IMR-90 (cell line): Measurements from ENCODE around the gene UNC79. TPM values are rescaled to one million over a fixed set of nuclear protein-coding genes. Genes with fewer than 3 reads are reported as not detected.

Experiments used
- ATAC-seq: fragments of 200-7000 bp; cut with Tn5 transposase; 2 replicates; pipeline ENCODE4 v1.9.1; 2020; ENCODE audit warnings: low read depth, mild to moderate bottlenecking, moderate library complexity
- BruUV-seq: library from RNA; stranded (reverse); fragments of 400-500 nt; replicated peaks from 2 replicates; lab custom pipeline; 2021; lab: Mats Ljungman, UMichigan
- CTCF ChIA-PET: fragments of 300-600 bp; formaldehyde crosslinking; extraction: SDS; loops from one replicate; lab custom pipeline; 2021; ENCODE audit warnings: antibody characterized with exemption; lab: Yijun Ruan, JAX
- POLR2A ChIA-PET: fragments of 300-600 bp; sonication (Branson Sonifier 250); formaldehyde crosslinking; loops from one replicate; lab custom pipeline; 2022; ENCODE audit warnings: antibody characterized with exemption; ENCODE audit not compliant: unreplicated experiment; lab: Charles Lee
- DNase-seq: peaks from one replicate; pipeline ENCODE4 v3.0.0; 2013
- H2AFZ ChIP-seq: replicated peaks from 2 replicates; pipeline ENCODE3; 2013; ENCODE audit warnings: low read length, mild to moderate bottlenecking; ENCODE audit not compliant: poor library complexity
- H2AK5ac ChIP-seq: 2 replicates; pipeline ENCODE4 v1.6.1; 2013; ENCODE audit warnings: low read depth, low read length, inconsistent platforms
- H2AK9ac ChIP-seq: replicated peaks from 2 replicates; pipeline ENCODE3; 2013; ENCODE audit warnings: mild to moderate bottlenecking, low read depth, low read length, moderate library complexity; ENCODE audit not compliant: poor library complexity
- H2BK120ac ChIP-seq: 2 replicates; pipeline ENCODE4 v1.6.1; 2013; ENCODE audit warnings: low read depth, low read length, inconsistent platforms
- H2BK15ac ChIP-seq: 3 replicates; pipeline ENCODE4 v1.6.1; 2013; ENCODE audit warnings: low read depth, low read length, inconsistent platforms
- H2BK20ac ChIP-seq: 2 replicates; pipeline ENCODE4 v1.6.1; 2013; ENCODE audit warnings: low read depth, mild to moderate bottlenecking, inconsistent platforms, low read length, moderate library complexity
- H2BK5ac ChIP-seq: 2 replicates; pipeline ENCODE4 v1.6.1; 2013; ENCODE audit warnings: mild to moderate bottlenecking, low read depth, low read length, inconsistent platforms; ENCODE audit not compliant: poor library complexity, severe bottlenecking
- H3K14ac ChIP-seq: replicated peaks from 2 replicates; pipeline ENCODE4 v1.6.1; 2013; ENCODE audit warnings: low read depth, low read length, inconsistent platforms
- H3K18ac ChIP-seq: 2 replicates; pipeline ENCODE4 v1.6.1; 2013; ENCODE audit warnings: low read depth, low read length, control low read depth
- H3K23ac ChIP-seq: 2 replicates; pipeline ENCODE4 v1.6.1; 2013; ENCODE audit warnings: low read depth, low read length, inconsistent platforms
- H3K27ac ChIP-seq: 2 replicates; pipeline ENCODE4 v1.5.1; 2013; ENCODE audit warnings: mild to moderate bottlenecking, control low read depth, low read length; ENCODE audit not compliant: insufficient read depth
- H3K27me3 ChIP-seq: 2 replicates; pipeline ENCODE4 v1.6.1; 2013; ENCODE audit warnings: low read length; ENCODE audit not compliant: control insufficient read depth, insufficient read depth
- H3K36me3 ChIP-seq: 2 replicates; pipeline ENCODE4 v1.6.1; 2013; ENCODE audit warnings: low read length, mixed read lengths; ENCODE audit not compliant: control insufficient read depth, insufficient read depth
- H3K4ac ChIP-seq: 2 replicates; pipeline ENCODE4 v1.6.1; 2013; ENCODE audit warnings: low read depth, low read length, inconsistent platforms
- H3K4me1 ChIP-seq: 2 replicates; pipeline ENCODE4 v1.6.1; 2013; ENCODE audit warnings: low read length, mixed read lengths; ENCODE audit not compliant: control insufficient read depth, insufficient read depth
- H3K4me2 ChIP-seq: 2 replicates; pipeline ENCODE4 v1.6.1; 2013; ENCODE audit warnings: low read depth, mild to moderate bottlenecking, control low read depth, low read length, moderate library complexity
- H3K4me3 ChIP-seq: 2 replicates; pipeline ENCODE4 v1.5.1; 2013; ENCODE audit warnings: low read depth, mild to moderate bottlenecking, control low read depth, low read length, moderate library complexity; ENCODE audit not compliant: insufficient read depth
- H3K56ac ChIP-seq: 2 replicates; pipeline ENCODE4 v1.6.1; 2013; ENCODE audit warnings: low read length, inconsistent platforms; ENCODE audit not compliant: insufficient read depth; ENCODE audit errors: extremely low read depth
- H3K79me1 ChIP-seq, 2 experiments: 2 replicates each; pipeline ENCODE4 v1.6.1; 2013; ENCODE audit warnings: low read length in 2 of 2, inconsistent platforms in 1 of 2, low read depth in 1 of 2
- H3K9ac ChIP-seq: 2 replicates; pipeline ENCODE4 v1.6.1; 2013; ENCODE audit warnings: low read depth, low read length, control low read depth
- H3K9me1 ChIP-seq: 2 replicates; pipeline ENCODE4 v1.6.1; 2013; ENCODE audit warnings: low read length, inconsistent platforms; ENCODE audit not compliant: insufficient read depth
- H3K9me3 ChIP-seq: 2 replicates; pipeline ENCODE4 v1.6.1; 2013; ENCODE audit warnings: low read length; ENCODE audit not compliant: control insufficient read depth, insufficient read depth
- H4K20me1 ChIP-seq: 2 replicates; pipeline ENCODE4 v1.6.1; 2013; ENCODE audit warnings: low read length, inconsistent platforms; ENCODE audit not compliant: insufficient read depth
- H4K5ac ChIP-seq: 2 replicates; pipeline ENCODE4 v1.6.1; 2013; ENCODE audit warnings: mild to moderate bottlenecking, low read depth, low read length, control low read depth
- H4K8ac ChIP-seq, 2 experiments: 2 replicates each; pipeline ENCODE4 v1.6.1; 2013; ENCODE audit warnings: low read depth in 2 of 2, low read length in 2 of 2, control low read depth in 1 of 2, inconsistent platforms in 1 of 2
- H4K91ac ChIP-seq: 2 replicates; pipeline ENCODE4 v1.6.1; 2013; ENCODE audit warnings: low read depth, low read length, inconsistent platforms; ENCODE audit not compliant: insufficient read depth
- BHLHE40 ChIP-seq: fragments of 150-350 bp; IDR thresholded peaks from 2 replicates; pipeline ENCODE4 v1.6.1; 2016; ENCODE audit warnings: mild to moderate bottlenecking, low read depth, low read length
- CEBPB ChIP-seq: IDR thresholded peaks from 2 replicates; pipeline ENCODE4 v1.6.1; 2012; ENCODE audit warnings: low read depth, low read length, improper control_type of control experiment
- CHD1 ChIP-seq: IDR thresholded peaks from 2 replicates; pipeline ENCODE4 v1.6.1; 2012; ENCODE audit warnings: low read depth, low read length, improper control_type of control experiment
- CTCF ChIP-seq: conservative IDR thresholded peaks from 2 replicates; pipeline ENCODE4 v1.5.1; 2012; ENCODE audit warnings: mild to moderate bottlenecking, low read depth, low read length, improper control_type of control experiment
- ELK1 ChIP-seq: fragments of 150-350 bp; IDR thresholded peaks from 2 replicates; pipeline ENCODE4 v1.6.1; 2016; ENCODE audit warnings: low read depth, mild to moderate bottlenecking, low read length, moderate library complexity, borderline replicate concordance
- FOS ChIP-seq: fragments of 150-350 bp; IDR thresholded peaks from 2 replicates; pipeline ENCODE4 v1.6.1; 2016; ENCODE audit warnings: low read depth, low read length
- MAFK ChIP-seq: IDR thresholded peaks from 2 replicates; pipeline ENCODE4 v1.6.1; 2012; ENCODE audit warnings: low read depth, low read length, improper control_type of control experiment
- MAZ ChIP-seq: IDR thresholded peaks from 2 replicates; pipeline ENCODE4 v1.6.1; 2012; ENCODE audit warnings: low read depth, mild to moderate bottlenecking, low read length, improper control_type of control experiment, moderate library complexity, borderline replicate concordance
- MXI1 ChIP-seq: IDR thresholded peaks from 2 replicates; pipeline ENCODE4 v1.6.1; 2012; ENCODE audit warnings: low read depth, mild to moderate bottlenecking, low read length, moderate library complexity, borderline replicate concordance
- NFE2L2 ChIP-seq: fragments of 150-350 bp; IDR thresholded peaks from 2 replicates; pipeline ENCODE4 v1.6.1; 2016; ENCODE audit warnings: low read depth, mild to moderate bottlenecking, low read length
- POLR2A ChIP-seq: IDR thresholded peaks from 2 replicates; pipeline ENCODE4 v1.6.1; 2012; ENCODE audit warnings: mild to moderate bottlenecking, low read depth, low read length
- RAD21 ChIP-seq: IDR thresholded peaks from 2 replicates; pipeline ENCODE4 v1.6.1; 2012; ENCODE audit warnings: low read length, improper control_type of control experiment
- RCOR1 ChIP-seq: IDR thresholded peaks from 2 replicates; pipeline ENCODE4 v1.6.1; 2012; ENCODE audit warnings: mild to moderate bottlenecking, low read length, improper control_type of control experiment; ENCODE audit not compliant: insufficient replicate concordance
- RFX5 ChIP-seq: IDR thresholded peaks from 2 replicates; pipeline ENCODE4 v1.8.0; 2012; ENCODE audit warnings: low read depth, mild to moderate bottlenecking, low read length, moderate library complexity
- SMC3 ChIP-seq: fragments of 150-350 bp; IDR thresholded peaks from 2 replicates; pipeline ENCODE4 v1.6.1; 2016; ENCODE audit warnings: low read depth, mild to moderate bottlenecking, antibody characterized with exemption, low read length, moderate library complexity
- USF2 ChIP-seq: fragments of 150-350 bp; IDR thresholded peaks from 2 replicates; pipeline ENCODE4 v1.6.1; 2017; ENCODE audit warnings: mild to moderate bottlenecking, antibody characterized with exemption, low read length, low read depth
- WGBS, 2 experiments: methylation state at CpG; one replicate each; pipeline versions ENCODE4 v1.1.5 to v1.1.7; 2013; ENCODE audit warnings: missing lambda C conversion rate in 2 of 2; ENCODE audit not compliant: insufficient read length in 1 of 2; ENCODE audit errors: extremely low coverage in 2 of 2; 5-methylcytosine and 5-hydroxymethylcytosine counted together
- dilution Hi-C: fragments of 300-500 bp; cut with HindIII; formaldehyde crosslinking; loops from one replicate; pipeline ENCODE4 v1.14.3; 2018; ENCODE audit warnings: low sequenced_read_pairs; ENCODE audit not compliant: unreplicated experiment
- in situ Hi-C: fragments of 300-500 bp; cut with MboI; formaldehyde crosslinking; loops from 3 replicates; pipeline ENCODE4 v1.14.3; 2019; ENCODE audit warnings: low sequenced_read_pairs, inconsistent platforms, mixed read lengths
- intact Hi-C: fragments of 100-400 bp; cut with micrococcal nuclease; formaldehyde crosslinking; loops from 2 replicates; pipeline ENCODE4 v1.10.0; 2022
- polyA plus RNA-seq, 3 experiments: library from polyadenylated mRNA; depleted of rRNA; stranded (reverse); fragments of >200 nt; gene quantifications; 2 replicates each; pipeline ENCODE4 v1.2.3, GENCODE V29; 2012; ENCODE audit warnings: low replicate concordance in 1 of 3
- total RNA-seq: library from RNA; depleted of rRNA; stranded (reverse); fragments of >200 nt; gene quantifications from 2 replicates; pipeline ENCODE4 v1.2.3, GENCODE V29; 2012

UNC79 gene
- total and polyA plus RNA-seq, 2 of the 4 experiments (the other 2 are of a cell fraction): under 0.01 TPM

- Histone ChIP-seq H3K36me3 (no peaks in the 10 kb centered on the region), H3K79me1 (no peaks in the 10 kb centered on the region), H3K27ac (no peak overlapping the region), H3K27me3 (no peaks in the 10 kb centered on the region), H2AFZ (no peak overlapping the region), H4K91ac (no peak overlapping the region), H3K56ac (no peak overlapping the region), H2BK5ac (no peak overlapping the region), H2AK9ac (no peak overlapping the region), H3K9me3 (peaks cover 5% of the 10 kb centered on the region), H3K14ac (no peak overlapping the region), H4K5ac (no peak overlapping the region), H2BK120ac (no peak overlapping the region), H3K4me2 (no peak overlapping the region), H4K20me1 (no peaks in the 10 kb centered on the region), H3K9me1 (no peaks in the 10 kb centered on the region), H2BK20ac (no peak overlapping the region), H3K23ac (no peak overlapping the region), H3K4me3 (no peak overlapping the region), H3K9ac (no peak overlapping the region), H4K8ac (no peak overlapping the region), H2AK5ac (no peak overlapping the region), H3K4ac (no peak overlapping the region), H3K18ac (no peak overlapping the region), H2BK15ac (no peak overlapping the region), H3K4me1 (no peaks in the 10 kb centered on the region)
- dilution Hi-C loops (no loop called here), in situ Hi-C loops (no loop called here), intact Hi-C loops (no loop called here)
- ChIA-PET POLR2A (no interaction called here), CTCF (no interaction called here)
- no peak for DNase-seq
- 40% methylated on average over 1 of the region's 2 CpGs; no CpG with 5 or more reads in 1 of the 2 experiments for WGBS, 2 experiments
- BruUV-seq: no TSS peak
- no peak for TF ChIP-seq FOS
- no peak for TF ChIP-seq RAD21
- TF ChIP-seq MXI1: no peak
- no peak for TF ChIP-seq SMC3
- no peak for TF ChIP-seq POLR2A
- TF ChIP-seq RFX5: no peak
- no peak for TF ChIP-seq NFE2L2
- no peak for TF ChIP-seq USF2
- no peak for TF ChIP-seq CEBPB
- no peak for TF ChIP-seq MAFK
- TF ChIP-seq ELK1: no peak
- no peak for TF ChIP-seq MAZ
- no peak for TF ChIP-seq BHLHE40
- TF ChIP-seq CTCF: no peak
- TF ChIP-seq RCOR1: no peak
- no peak for TF ChIP-seq CHD1
- no peak for ATAC-seq
Measured at GRCh38 chr14:93410021-93410420, 20.7 kb upstream of the UNC79 start.
